ENCODE results near the gene CPPED1.
A peak's percentile ranks its signal among the peaks of the same experiment; 100 is the strongest.
"Not testable (repeated sequence)": the region's sequence is repeated elsewhere in the genome, so short reads cannot be mapped to it uniquely, and the experiment has no call there.

Gene CPPED1

GRCh38 chr16:12803203-12804093 lies at the start of gene CPPED1:
Gene CPPED1, minus strand, starts transcription at chr16:12803887. Its CDS starts 111 bp downstream, at chr16:12803776.
- peak; percentile 91 for DNase-seq

- no peak for DNase-seq
Observed at GRCh38 chr16:12850186-12850585, 46.5 kb upstream of the CPPED1 start.

GRCh38 chr16:12846592-12846991 lies 42.9 kb upstream of the CPPED1 start:
- DNase-seq: no peak

- no peak for DNase-seq
Observed at GRCh38 chr16:12845282-12845681, 41.6 kb upstream of the CPPED1 start.

- DNase-seq: no peak
Observed at GRCh38 chr16:12837756-12838155, 34.1 kb upstream of the CPPED1 start.

- no peak for DNase-seq
Observed at GRCh38 chr16:12837291-12837690, 33.6 kb upstream of the CPPED1 start.

GRCh38 chr16:12833926-12834325 lies 30.2 kb upstream of the CPPED1 start:
- DNase-seq: no peak

GRCh38 chr16:12829096-12829888 lies 25.6 kb upstream of the CPPED1 start:
- DNase-seq: no peak

- no peak for DNase-seq
Observed at GRCh38 chr16:12828206-12828605, 24.5 kb upstream of the CPPED1 start.

GRCh38 chr16:12826559-12826958 lies 22.9 kb upstream of the CPPED1 start:
- no peak for DNase-seq

GRCh38 chr16:12819126-12820117 lies 15.7 kb upstream of the CPPED1 start:
- DNase-seq: peak; percentile 68

- DNase-seq: no peak
Observed at GRCh38 chr16:12818326-12818725, 14.6 kb upstream of the CPPED1 start.

GRCh38 chr16:12816791-12817214 lies 13.1 kb upstream of the CPPED1 start:
- not testable (repeated sequence) for DNase-seq

GRCh38 chr16:12815361-12815760 lies 11.7 kb upstream of the CPPED1 start:
- no peak for DNase-seq

- not testable (repeated sequence) for DNase-seq
Observed at GRCh38 chr16:12813734-12814133, 10.0 kb upstream of the CPPED1 start.

- DNase-seq: not testable (repeated sequence)
Observed at GRCh38 chr16:12813321-12813720, 9.6 kb upstream of the CPPED1 start.

GRCh38 chr16:12811441-12812383 lies 8.0 kb upstream of the CPPED1 start:
- no peak for DNase-seq

- no peak for DNase-seq
Observed at GRCh38 chr16:12805066-12805465, 1.4 kb upstream of the CPPED1 start.

- DNase-seq: no peak
Observed at GRCh38 chr16:12804395-12804794, 708 bp upstream of the CPPED1 start.

- no peak for DNase-seq
Observed at GRCh38 chr16:12802661-12803060, 1.0 kb downstream of the CPPED1 start.

GRCh38 chr16:12802048-12802447 lies 1.6 kb downstream of the CPPED1 start:
- no peak for DNase-seq
